ENCODE data around the gene CDC42SE2.

DNA sequence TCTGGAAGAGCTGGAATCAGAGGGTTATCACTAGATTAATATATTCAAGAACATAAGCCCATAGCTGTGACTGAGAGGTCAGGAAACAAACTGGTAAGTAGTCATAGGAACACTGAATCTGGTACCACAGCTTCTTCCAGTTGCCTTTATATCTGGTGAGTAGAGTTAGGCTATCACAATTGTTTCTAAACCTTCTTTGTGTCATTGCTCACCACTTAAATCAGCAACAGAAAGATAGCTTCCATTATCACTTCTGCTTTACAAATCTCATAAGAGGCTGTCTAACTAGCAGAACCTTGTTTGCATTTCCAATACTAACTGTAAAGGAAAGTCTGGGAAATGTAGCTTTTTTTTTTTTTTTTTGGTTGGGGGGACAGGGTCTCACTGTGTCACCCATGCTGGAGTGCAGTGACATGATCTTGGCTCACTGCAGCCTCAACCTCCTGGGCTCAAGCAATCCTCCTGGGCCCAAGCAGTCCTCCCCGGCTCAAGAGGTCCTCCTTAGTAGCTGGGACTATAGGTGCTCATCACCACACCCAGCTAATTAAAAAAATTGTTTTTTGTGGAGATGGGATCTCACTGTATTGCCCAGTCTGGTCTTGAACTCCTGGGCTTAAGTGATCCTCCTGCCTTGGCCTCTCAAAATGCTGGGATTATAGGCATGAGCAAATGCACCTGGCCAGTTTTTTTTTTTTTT is 22.0 kb downstream of the CDC42SE2 start:
- TF ChIP-seq, protein P1, sequence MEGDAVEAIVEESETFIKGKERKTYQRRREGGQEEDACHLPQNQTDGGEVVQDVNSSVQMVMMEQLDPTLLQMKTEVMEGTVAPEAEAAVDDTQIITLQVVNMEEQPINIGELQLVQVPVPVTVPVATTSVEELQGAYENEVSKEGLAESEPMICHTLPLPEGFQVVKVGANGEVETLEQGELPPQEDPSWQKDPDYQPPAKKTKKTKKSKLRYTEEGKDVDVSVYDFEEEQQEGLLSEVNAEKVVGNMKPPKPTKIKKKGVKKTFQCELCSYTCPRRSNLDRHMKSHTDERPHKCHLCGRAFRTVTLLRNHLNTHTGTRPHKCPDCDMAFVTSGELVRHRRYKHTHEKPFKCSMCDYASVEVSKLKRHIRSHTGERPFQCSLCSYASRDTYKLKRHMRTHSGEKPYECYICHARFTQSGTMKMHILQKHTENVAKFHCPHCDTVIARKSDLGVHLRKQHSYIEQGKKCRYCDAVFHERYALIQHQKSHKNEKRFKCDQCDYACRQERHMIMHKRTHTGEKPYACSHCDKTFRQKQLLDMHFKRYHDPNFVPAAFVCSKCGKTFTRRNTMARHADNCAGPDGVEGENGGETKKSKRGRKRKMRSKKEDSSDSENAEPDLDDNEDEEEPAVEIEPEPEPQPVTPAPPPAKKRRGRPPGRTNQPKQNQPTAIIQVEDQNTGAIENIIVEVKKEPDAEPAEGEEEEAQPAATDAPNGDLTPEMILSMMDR (IDR thresholded peaks at IDR 0.05; ENCODE audit: insufficient read depth, low read depth, low read length): no peak
- no peak for TF ChIP-seq EZH2 (IDR thresholded peaks at IDR 0.05; ENCODE audit: insufficient read depth, low read length)
